Measurements from ENCODE around the gene PTPRM. TPM values are rescaled to one million over a fixed set of nuclear protein-coding genes. Genes with fewer than 3 reads are reported as not detected.

Gene PTPRM
- total RNA-seq, 1 donor from 2014 or later: 71.3 TPM

DNA sequence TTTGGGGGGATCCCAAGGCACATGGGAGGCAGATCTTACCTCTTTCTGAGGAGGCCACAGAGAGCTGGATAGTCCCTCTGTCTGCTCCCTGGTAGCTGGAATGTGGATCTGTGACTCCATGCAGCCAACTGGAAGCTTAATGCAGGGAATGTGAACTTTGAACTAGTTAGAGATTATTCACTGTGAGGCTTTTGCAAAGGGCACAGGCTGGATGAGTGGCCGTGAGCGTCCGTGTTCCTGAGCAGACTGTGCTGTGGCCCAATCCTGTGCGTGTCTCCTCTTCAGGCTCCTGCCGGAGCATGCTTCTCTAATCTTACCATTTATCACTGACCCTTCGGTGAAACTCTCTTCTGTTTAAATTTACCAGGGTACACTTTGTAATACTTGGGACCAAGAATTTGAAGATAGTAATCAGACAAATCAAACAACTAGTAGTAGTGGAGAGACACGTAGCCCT, 187.6 kb downstream of the PTPRM start:
- H3K27me3 Mint-ChIP-seq (ENCODE audit: low read depth): no peaks in the 10 kb centered on the region
- peaks cover 53% of the 10 kb centered on the region for H3K4me1 Mint-ChIP-seq
- H3K4me3 Mint-ChIP-seq: no peak overlapping the region
- DNase-seq (ENCODE audit: low spot score in 2 of 2, unreplicated experiment in 2 of 2): no peak
- TF ChIP-seq, protein P1, sequence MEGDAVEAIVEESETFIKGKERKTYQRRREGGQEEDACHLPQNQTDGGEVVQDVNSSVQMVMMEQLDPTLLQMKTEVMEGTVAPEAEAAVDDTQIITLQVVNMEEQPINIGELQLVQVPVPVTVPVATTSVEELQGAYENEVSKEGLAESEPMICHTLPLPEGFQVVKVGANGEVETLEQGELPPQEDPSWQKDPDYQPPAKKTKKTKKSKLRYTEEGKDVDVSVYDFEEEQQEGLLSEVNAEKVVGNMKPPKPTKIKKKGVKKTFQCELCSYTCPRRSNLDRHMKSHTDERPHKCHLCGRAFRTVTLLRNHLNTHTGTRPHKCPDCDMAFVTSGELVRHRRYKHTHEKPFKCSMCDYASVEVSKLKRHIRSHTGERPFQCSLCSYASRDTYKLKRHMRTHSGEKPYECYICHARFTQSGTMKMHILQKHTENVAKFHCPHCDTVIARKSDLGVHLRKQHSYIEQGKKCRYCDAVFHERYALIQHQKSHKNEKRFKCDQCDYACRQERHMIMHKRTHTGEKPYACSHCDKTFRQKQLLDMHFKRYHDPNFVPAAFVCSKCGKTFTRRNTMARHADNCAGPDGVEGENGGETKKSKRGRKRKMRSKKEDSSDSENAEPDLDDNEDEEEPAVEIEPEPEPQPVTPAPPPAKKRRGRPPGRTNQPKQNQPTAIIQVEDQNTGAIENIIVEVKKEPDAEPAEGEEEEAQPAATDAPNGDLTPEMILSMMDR (IDR thresholded peaks at IDR 0.05; ENCODE audit: unreplicated experiment): no peak
- H3K36me3 Mint-ChIP-seq: no peaks in the 10 kb centered on the region
- peak overlapping the region; percentile 27 for H3K27ac Mint-ChIP-seq
- H3K9me3 Mint-ChIP-seq: no peaks in the 10 kb centered on the region

DNA sequence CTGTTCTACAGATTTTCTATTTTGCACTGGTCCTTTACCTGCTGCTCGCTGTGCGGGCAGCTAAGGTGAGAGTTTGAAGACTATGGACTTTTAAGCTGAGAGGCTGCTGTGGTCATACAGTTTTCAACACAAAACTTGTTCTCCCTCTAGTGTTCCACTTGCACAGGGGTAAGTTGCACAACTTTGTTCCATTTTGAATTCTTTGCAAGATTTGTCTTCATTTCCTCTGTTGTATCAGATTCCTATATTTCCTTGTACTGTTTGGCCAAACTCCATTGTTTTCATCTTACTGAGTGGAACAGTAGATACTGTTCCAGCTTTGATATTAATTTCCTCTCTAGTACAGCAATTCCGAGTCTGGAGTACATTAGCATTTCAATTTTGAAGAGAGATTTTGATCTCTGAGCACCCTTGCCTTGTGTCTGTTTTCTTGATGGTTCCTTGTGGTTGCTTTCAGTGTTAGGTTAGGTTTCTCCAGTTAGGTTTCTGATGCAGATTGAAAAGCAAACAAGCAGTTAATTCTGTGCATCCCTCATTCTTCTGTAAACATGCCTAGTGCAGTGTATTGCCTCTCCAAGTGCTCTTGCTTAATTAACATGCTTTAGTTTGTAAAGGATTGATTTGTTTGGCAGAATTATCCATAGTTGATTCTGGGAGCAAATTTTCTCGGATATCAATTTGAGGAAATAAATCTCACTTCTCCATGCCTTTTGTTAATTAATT, 188.8 kb downstream of the PTPRM start:
- Mint-ChIP-seq H3K4me3 (no peak overlapping the region), H3K36me3 (no peaks in the 10 kb centered on the region), H3K27ac (no peak overlapping the region), H3K9me3 (no peaks in the 10 kb centered on the region), H3K4me1 (peaks cover 46% of the 10 kb centered on the region), H3K27me3 (ENCODE audit: low read depth) (no peaks in the 10 kb centered on the region)
- no peak for DNase-seq (ENCODE audit: low spot score in 2 of 2, unreplicated experiment in 2 of 2)
- TF ChIP-seq, protein P1 (IDR thresholded peaks at IDR 0.05; ENCODE audit: unreplicated experiment): no peak

DNA sequence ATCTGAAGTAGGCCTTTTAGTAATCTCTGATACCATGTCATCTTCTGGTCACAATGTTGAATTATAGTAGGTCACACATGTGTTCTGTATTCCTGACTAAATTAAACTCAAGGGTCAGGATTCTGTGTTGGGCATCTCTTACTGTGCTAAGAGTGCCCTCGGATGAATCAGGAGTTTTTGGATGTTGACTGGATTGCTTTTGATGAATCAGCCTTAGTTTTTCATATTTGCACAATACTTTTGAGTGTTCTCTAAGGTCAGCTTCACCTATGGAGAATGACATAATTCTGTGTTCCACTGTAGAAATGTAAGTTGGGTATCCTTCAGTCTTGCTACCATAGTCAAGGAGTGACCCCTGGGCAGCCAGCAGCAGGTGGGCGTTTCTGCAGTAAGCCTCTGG, 190.1 kb downstream of the PTPRM start:
- Mint-ChIP-seq H3K27me3 (ENCODE audit: low read depth) (no peaks in the 10 kb centered on the region), H3K36me3 (no peaks in the 10 kb centered on the region), H3K4me1 (peaks cover 51% of the 10 kb centered on the region), H3K4me3 (no peak overlapping the region), H3K9me3 (no peaks in the 10 kb centered on the region), H3K27ac (no peak overlapping the region)
- no peak for DNase-seq (ENCODE audit: low spot score in 2 of 2, unreplicated experiment in 2 of 2)
- TF ChIP-seq, protein P1 (IDR thresholded peaks at IDR 0.05; ENCODE audit: unreplicated experiment): no peak

DNA sequence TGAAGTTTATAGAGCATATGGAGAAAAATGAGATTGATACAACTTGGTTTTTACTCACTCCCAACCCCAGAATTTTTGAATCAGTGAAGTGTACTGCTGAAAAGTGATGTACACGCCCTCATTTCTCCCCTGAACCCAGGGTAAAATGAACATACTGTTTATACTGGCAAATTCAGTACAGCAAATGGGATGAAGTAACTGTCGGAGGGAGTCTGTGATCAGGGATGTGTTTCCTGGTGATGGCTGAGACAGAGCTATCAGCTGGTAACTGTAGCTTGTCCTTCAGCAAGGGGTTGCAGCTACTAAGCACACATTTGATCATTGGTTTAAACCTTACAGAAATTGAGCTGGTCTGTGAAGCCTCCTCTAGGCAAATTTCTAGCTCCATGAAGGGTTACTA, 191.6 kb downstream of the PTPRM start:
- Mint-ChIP-seq H3K36me3 (no peaks in the 10 kb centered on the region), H3K4me1 (peaks cover 52% of the 10 kb centered on the region), H3K9me3 (no peaks in the 10 kb centered on the region), H3K27me3 (ENCODE audit: low read depth) (no peaks in the 10 kb centered on the region), H3K4me3 (no peak overlapping the region), H3K27ac (no peak overlapping the region)
- no peak for DNase-seq (ENCODE audit: low spot score in 2 of 2, unreplicated experiment in 2 of 2)
- TF ChIP-seq, protein P1 (IDR thresholded peaks at IDR 0.05; ENCODE audit: unreplicated experiment): no peak

DNA sequence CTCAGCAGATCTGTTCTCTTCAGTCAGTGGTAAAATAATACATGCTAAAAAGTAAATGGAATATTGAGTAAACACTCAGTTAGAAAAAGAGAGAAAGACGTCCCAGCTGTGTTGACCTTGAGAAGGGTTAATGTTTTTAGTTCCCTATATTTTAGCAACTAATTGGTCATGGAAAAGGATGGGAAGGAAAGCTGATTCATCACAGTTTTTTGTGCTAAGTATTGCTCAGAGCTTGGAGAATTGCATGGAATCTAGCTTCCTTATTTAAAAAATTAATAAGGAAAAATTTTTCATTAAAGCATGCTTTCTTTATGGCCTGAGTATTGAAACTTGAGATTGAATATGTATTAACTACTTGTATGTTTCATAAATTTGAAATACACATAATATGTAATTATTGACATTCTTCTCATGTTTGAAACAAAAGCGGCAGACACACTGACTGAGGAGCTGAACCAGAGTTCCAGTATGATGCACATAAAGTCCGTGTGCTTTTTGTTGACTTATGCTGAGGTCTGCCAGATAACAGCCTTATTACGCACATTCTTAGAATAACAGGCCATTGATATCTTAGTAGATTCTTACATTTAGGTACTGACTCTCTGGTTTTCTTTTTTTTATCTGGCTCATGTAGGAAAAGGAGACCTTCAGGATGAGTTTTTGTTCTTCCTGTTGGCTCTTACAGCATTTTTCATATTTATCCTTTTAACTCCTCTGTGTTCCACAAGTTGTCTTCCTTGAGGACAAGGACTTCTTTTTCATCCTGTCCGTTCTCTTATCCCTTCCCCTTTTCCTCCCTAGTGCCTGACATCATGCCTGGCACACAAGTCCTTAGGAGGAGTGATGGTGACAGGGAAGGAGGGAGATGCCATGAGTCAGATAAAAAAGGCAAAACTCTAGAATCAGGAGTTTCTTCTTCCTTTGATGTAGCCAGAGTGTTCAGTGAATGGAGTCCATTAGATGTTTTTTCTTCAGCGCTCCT, 194.1 kb downstream of the PTPRM start:
- H3K4me1 Mint-ChIP-seq: peaks cover 34% of the 10 kb centered on the region
- no peaks in the 10 kb centered on the region for H3K9me3 Mint-ChIP-seq
- H3K27ac Mint-ChIP-seq: peak overlapping the region; percentile 52
- DNase-seq (ENCODE audit: low spot score in 2 of 2, unreplicated experiment in 2 of 2): no peak
- no peak overlapping the region for H3K4me3 Mint-ChIP-seq
- no peaks in the 10 kb centered on the region for H3K36me3 Mint-ChIP-seq
- no peaks in the 10 kb centered on the region for H3K27me3 Mint-ChIP-seq (ENCODE audit: low read depth)
- TF ChIP-seq, protein P1 (IDR thresholded peaks at IDR 0.05; ENCODE audit: unreplicated experiment): no peak
